Measurements from ENCODE around the gene PTP4A1.

DNA sequence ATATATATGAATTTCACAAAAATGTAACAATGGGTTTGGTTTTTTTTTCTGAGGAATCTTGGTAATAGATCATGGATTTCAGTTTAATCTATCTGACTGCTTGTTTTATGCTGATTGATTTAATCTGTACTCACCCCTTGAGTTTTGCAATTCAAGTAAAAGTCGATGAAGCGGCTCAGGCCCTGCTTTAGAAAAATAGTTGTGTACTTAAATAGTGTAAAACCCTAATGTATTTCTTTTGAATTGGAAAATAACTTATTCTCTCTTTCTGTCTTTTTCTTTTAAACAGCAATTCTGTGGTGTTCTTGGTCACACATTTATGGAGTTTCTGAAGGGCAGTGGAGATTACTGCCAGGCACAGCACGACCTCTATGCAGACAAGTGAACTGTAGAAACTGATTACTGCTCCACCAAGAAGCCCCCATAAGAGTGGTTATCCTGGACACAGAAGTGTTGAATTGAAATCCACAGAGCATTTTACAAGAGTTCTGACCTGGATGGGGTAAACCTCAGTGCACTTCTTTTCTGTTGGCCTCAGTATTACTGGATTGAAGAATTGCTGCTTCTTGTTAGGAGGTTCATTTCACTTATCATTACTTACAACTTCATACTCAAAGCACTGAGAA lies 4.0 kb downstream of the PTP4A1 start:
- TF ChIP-seq, protein P1, sequence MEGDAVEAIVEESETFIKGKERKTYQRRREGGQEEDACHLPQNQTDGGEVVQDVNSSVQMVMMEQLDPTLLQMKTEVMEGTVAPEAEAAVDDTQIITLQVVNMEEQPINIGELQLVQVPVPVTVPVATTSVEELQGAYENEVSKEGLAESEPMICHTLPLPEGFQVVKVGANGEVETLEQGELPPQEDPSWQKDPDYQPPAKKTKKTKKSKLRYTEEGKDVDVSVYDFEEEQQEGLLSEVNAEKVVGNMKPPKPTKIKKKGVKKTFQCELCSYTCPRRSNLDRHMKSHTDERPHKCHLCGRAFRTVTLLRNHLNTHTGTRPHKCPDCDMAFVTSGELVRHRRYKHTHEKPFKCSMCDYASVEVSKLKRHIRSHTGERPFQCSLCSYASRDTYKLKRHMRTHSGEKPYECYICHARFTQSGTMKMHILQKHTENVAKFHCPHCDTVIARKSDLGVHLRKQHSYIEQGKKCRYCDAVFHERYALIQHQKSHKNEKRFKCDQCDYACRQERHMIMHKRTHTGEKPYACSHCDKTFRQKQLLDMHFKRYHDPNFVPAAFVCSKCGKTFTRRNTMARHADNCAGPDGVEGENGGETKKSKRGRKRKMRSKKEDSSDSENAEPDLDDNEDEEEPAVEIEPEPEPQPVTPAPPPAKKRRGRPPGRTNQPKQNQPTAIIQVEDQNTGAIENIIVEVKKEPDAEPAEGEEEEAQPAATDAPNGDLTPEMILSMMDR (IDR thresholded peaks at IDR 0.05; ENCODE audit: insufficient read depth, low read depth, low read length): no peak
- no peak for TF ChIP-seq EZH2 (IDR thresholded peaks at IDR 0.05; ENCODE audit: insufficient read depth, low read length)
